Caco-2 (cell line): ENCODE results near the gene SLC35F2. TPM values are rescaled to one million over a fixed set of nuclear protein-coding genes. Genes with fewer than 3 reads are reported as not detected.

Experiments
- BruUV-seq: library from RNA; stranded (reverse); fragments of 400-500 nt; replicated peaks from 2 replicates; lab custom pipeline; 2021; lab: Mats Ljungman, UMichigan
- CTCF ChIA-PET: fragments of 300-600 bp; sonication (Branson Sonifier 250); formaldehyde crosslinking; loops from one replicate; lab custom pipeline; 2022; ENCODE audit warnings: antibody characterized with exemption; lab: Charles Lee
- POLR2A ChIA-PET: fragments of 300-600 bp; sonication (Branson Sonifier 250); formaldehyde crosslinking; loops from one replicate; lab custom pipeline; 2022; ENCODE audit warnings: antibody characterized with exemption; lab: Charles Lee
- DNase-seq, 2 experiments: peaks; one replicate each; pipeline versions ENCODE4 v3.0.0 to v3.0.0-alpha.2; 2020 to 2022
- H3K27me3 ChIP-seq: replicated peaks from 2 replicates; pipeline ENCODE4 v1.6.0; 2011; ENCODE audit warnings: low read length; ENCODE audit not compliant: control insufficient read depth, insufficient read depth
- H3K36me3 ChIP-seq: 2 replicates; pipeline ENCODE4 v1.5.1; 2011; ENCODE audit warnings: low read length; ENCODE audit not compliant: control insufficient read depth, insufficient read depth
- H3K4me1 ChIP-seq: fragments of 250-450 bp; sonication (Bioruptor Pico); 2 replicates; pipeline ENCODE4 v1.5.1; 2020; ENCODE audit warnings: mild to moderate bottlenecking
- H3K4me3 ChIP-seq: 2 replicates; pipeline ENCODE4 v1.5.1; 2011; ENCODE audit warnings: low read depth, mild to moderate bottlenecking, control low read depth, low read length
- H3K9me3 ChIP-seq: fragments of 250-450 bp; sonication (Bioruptor Pico); 2 replicates; pipeline ENCODE4 v1.5.1; 2020; ENCODE audit warnings: mild to moderate bottlenecking, moderate library complexity
- H3K27ac Mint-ChIP-seq: one replicate; pipeline ENCODE4 v1.8.0; 2022; ENCODE audit warnings: mixed read lengths; ENCODE audit not compliant: unreplicated experiment
- H3K27me3 Mint-ChIP-seq: one replicate; pipeline ENCODE4 v1.8.0; 2022; ENCODE audit warnings: mixed read lengths; ENCODE audit not compliant: insufficient read depth, unreplicated experiment
- H3K36me3 Mint-ChIP-seq: one replicate; pipeline ENCODE4 v1.8.0; 2022; ENCODE audit warnings: mild to moderate bottlenecking, mixed read lengths; ENCODE audit not compliant: insufficient read depth, unreplicated experiment
- H3K4me1 Mint-ChIP-seq: one replicate; pipeline ENCODE4 v1.8.0; 2022; ENCODE audit warnings: low read depth, mixed read lengths; ENCODE audit not compliant: unreplicated experiment
- H3K4me3 Mint-ChIP-seq: one replicate; pipeline ENCODE4 v1.8.0; 2022; ENCODE audit warnings: mild to moderate bottlenecking, moderate library complexity, mixed read lengths; ENCODE audit not compliant: unreplicated experiment
- H3K9me3 Mint-ChIP-seq: one replicate; pipeline ENCODE4 v1.8.0; 2022; ENCODE audit warnings: mixed read lengths; ENCODE audit not compliant: unreplicated experiment
- intact Hi-C: fragments of 100-400 bp; cut with micrococcal nuclease; formaldehyde crosslinking; loops from one replicate; pipeline ENCODE4 v1.10.0; 2022; ENCODE audit not compliant: unreplicated experiment
- total RNA-seq: library from RNA; stranded (reverse); gene quantifications from 2 replicates; pipeline ENCODE4 v1.2.3, GENCODE V29; 2022
- TF ChIP-seq, protein P1 (sequence below), 2 experiments: fragments of 200-600 bp in 1 of 2; IDR thresholded peaks; 1 replicate in 1 of 2; 2 replicates in 1 of 2; pipeline versions ENCODE4 v1.5.1 to v1.8.0; 2011 to 2022; ENCODE audit warnings: antibody characterized with exemption in 1 of 2, control low read depth in 1 of 2, inconsistent platforms in 1 of 2, low read depth in 1 of 2, low read length in 1 of 2, mild to moderate bottlenecking in 1 of 2, moderate library complexity in 1 of 2; ENCODE audit not compliant: insufficient read depth in 1 of 2, severe bottlenecking in 1 of 2, unreplicated experiment in 1 of 2

Gene SLC35F2
- total RNA-seq, 1 experiment from 2014 or later: 44.9 TPM

DNA sequence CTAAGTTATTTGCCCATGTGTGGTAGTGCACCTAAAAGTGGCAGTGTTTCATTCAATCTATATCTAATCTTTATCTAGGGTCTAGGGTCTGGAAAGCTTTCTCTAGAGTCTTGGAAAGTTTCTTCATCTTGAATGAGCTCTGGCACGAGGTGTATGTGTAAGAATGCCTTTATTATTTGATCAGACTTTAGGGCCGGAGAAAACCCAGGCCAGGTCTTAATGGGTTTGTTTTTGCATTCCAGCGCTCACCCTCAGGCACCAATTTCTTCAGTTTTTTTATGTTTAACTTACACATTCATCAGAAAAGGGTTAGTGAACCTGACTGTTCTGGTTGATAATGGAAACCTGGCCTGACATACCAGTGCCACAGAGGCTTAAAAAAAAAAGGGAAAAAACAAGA, 78.5 kb downstream of the SLC35F2 start:
- Histone ChIP-seq H3K36me3 (no peaks in the 10 kb centered on the region), H3K27me3 (no peaks in the 10 kb centered on the region), H3K9me3 (no peaks in the 10 kb centered on the region), H3K4me1 (peaks cover 5% of the 10 kb centered on the region), H3K4me3 (no peak overlapping the region)
- peak in 1 of 2 experiments; percentile 57 for DNase-seq
- H3K36me3 Mint-ChIP-seq: no peaks in the 10 kb centered on the region
- ChIA-PET POLR2A (no interaction called here), CTCF (interaction anchor here (0.6 to 1.3 kb wide), 4 partner anchors 9 to 186 kb away, joined by 3 to 7 read pairs (median 4); no protein-coding TSS in a partner anchor)
- peak overlapping the region; percentile 17 for H3K4me3 Mint-ChIP-seq
- H3K27ac Mint-ChIP-seq: no peak overlapping the region
- H3K4me1 Mint-ChIP-seq: peaks cover 14% of the 10 kb centered on the region
- TF ChIP-seq, protein P1, sequence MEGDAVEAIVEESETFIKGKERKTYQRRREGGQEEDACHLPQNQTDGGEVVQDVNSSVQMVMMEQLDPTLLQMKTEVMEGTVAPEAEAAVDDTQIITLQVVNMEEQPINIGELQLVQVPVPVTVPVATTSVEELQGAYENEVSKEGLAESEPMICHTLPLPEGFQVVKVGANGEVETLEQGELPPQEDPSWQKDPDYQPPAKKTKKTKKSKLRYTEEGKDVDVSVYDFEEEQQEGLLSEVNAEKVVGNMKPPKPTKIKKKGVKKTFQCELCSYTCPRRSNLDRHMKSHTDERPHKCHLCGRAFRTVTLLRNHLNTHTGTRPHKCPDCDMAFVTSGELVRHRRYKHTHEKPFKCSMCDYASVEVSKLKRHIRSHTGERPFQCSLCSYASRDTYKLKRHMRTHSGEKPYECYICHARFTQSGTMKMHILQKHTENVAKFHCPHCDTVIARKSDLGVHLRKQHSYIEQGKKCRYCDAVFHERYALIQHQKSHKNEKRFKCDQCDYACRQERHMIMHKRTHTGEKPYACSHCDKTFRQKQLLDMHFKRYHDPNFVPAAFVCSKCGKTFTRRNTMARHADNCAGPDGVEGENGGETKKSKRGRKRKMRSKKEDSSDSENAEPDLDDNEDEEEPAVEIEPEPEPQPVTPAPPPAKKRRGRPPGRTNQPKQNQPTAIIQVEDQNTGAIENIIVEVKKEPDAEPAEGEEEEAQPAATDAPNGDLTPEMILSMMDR (IDR thresholded peaks at IDR 0.05; ENCODE audit: insufficient read depth in 1 of 2, low read depth in 1 of 2, low read length in 1 of 2, severe bottlenecking in 1 of 2, unreplicated experiment in 1 of 2): no peak
- no peaks in the 10 kb centered on the region for H3K9me3 Mint-ChIP-seq
- H3K27me3 Mint-ChIP-seq: no peaks in the 10 kb centered on the region
- BruUV-seq: no TSS peak
- intact Hi-C loops: no loop called here

DNA sequence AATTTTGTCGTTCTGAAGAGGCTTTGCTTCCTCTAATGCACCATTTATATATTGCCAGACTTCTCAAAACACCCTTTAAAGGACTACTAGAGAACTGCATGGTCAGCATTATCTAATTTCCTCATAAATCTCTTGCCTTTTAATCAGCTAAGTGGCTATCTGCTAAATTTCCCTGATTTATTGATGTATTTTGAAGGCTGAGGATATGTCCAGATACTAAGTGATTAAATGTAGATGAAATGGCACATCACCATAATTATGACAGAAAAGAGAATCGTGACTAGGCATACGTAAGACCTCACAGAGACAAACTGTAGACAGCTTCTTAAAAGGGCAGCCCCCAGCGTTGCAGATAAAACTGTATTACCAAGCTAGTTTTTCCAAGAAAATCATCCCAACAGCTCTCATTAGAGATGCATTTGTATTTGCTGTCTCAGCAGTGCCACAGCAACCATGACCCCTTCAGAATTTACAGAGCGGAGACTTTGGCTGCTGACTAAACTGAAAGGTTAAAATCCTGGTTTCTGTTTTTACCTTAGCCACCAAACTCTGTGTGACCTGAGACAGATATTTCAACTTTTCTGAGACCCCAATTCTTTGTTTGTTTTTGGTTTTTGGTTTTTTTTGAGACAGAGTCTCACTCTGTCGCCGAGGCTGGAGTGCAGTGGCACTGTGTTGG, 79.6 kb downstream of the SLC35F2 start:
- peaks cover 5% of the 10 kb centered on the region for H3K4me1 ChIP-seq
- Mint-ChIP-seq H3K9me3 (no peaks in the 10 kb centered on the region), H3K4me3 (no peak overlapping the region), H3K36me3 (no peaks in the 10 kb centered on the region), H3K4me1 (peaks cover 14% of the 10 kb centered on the region), H3K27me3 (no peaks in the 10 kb centered on the region), H3K27ac (no peak overlapping the region)
- no peak for DNase-seq
- TF ChIP-seq, protein P1 (IDR thresholded peaks at IDR 0.05; ENCODE audit: insufficient read depth in 1 of 2, low read depth in 1 of 2, low read length in 1 of 2, severe bottlenecking in 1 of 2, unreplicated experiment in 1 of 2): no peak
- H3K4me3 ChIP-seq: no peak overlapping the region
- H3K9me3 ChIP-seq: no peaks in the 10 kb centered on the region
- POLR2A ChIA-PET: no interaction called here
- intact Hi-C loops: no loop called here
- H3K27me3 ChIP-seq: no peaks in the 10 kb centered on the region
- no peaks in the 10 kb centered on the region for H3K36me3 ChIP-seq
- CTCF ChIA-PET: interaction anchor here (0.8 to 1.3 kb wide), 2 partner anchors 8 to 1327 kb away, joined by 5 to 7 read pairs; no protein-coding TSS in a partner anchor
- no TSS peak for BruUV-seq

DNA sequence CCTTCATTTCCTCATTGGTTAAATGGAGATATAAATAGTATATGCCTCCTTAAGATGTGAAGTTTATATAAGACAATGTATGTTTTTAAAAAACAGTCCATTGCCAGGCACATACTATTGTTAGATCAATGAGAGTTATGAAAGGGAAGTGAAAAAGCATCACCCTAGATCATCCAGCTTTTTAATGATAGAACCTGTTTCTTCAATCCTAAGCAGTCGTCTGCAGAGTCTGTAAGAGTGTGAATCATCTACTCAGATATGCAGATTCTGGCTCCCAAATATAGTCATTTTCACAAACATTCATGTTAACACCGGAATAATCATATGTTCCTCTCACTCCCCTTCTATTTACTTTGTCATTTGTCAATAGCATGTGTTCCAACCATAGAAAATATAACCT, 81.5 kb downstream of the SLC35F2 start:
- TF ChIP-seq, protein P1 (IDR thresholded peaks at IDR 0.05; ENCODE audit: insufficient read depth in 1 of 2, low read depth in 1 of 2, low read length in 1 of 2, severe bottlenecking in 1 of 2, unreplicated experiment in 1 of 2): no peak
- no peak overlapping the region for H3K27ac Mint-ChIP-seq
- DNase-seq: no peak
- peaks cover 14% of the 10 kb centered on the region for H3K4me1 Mint-ChIP-seq
- Histone ChIP-seq H3K36me3 (no peaks in the 10 kb centered on the region), H3K27me3 (no peaks in the 10 kb centered on the region), H3K9me3 (no peaks in the 10 kb centered on the region), H3K4me3 (no peak overlapping the region), H3K4me1 (peaks cover 5% of the 10 kb centered on the region)
- no peaks in the 10 kb centered on the region for H3K9me3 Mint-ChIP-seq
- no TSS peak for BruUV-seq
- intact Hi-C loops: no loop called here
- H3K36me3 Mint-ChIP-seq: no peaks in the 10 kb centered on the region
- ChIA-PET CTCF (no interaction called here), POLR2A (no interaction called here)
- H3K4me3 Mint-ChIP-seq: no peak overlapping the region
- H3K27me3 Mint-ChIP-seq: peaks cover 7% of the 10 kb centered on the region
